ENCODE data around the gene TNFSF13.

The TNFSF13 gene

DNA sequence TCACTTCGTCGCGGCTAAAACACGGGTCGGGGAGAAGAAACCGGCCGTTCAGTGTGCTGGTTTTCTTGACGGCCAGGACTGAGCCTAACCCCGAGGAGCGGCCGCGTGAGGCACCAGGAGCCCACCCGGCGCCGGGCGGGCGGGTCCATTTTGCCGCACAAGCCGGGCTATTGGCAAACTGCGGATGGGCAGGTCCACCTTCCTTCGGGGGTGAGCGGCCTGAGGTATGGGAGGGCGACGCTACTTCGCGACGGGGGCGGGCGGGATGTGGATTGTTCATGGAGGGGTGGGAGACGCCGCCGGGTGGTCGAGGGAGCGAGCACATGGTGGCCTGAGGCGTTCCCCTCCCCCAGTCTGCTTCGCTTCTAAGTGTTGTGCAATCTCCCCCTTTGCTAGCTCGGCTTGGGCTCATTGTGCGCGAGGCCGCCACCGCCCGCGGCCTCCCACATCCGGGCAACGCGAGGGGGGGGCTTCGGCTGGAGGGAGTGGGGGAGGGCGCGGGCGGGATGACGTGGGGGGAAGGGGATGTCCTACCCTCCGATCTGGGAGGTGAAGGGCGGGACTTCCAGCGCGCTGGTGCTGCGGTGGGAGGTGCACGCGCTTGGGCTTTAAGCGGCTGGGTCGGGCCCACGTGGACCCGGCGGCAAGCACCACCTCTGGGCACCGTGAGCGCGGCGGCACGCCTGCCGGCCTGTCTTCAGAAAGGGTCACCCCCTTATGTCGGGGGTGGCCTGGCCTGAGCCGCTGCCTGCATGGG, 15.0 kb downstream of the TNFSF13 start:
- in situ Hi-C loops (cut with MboI; ENCODE audit: low sequenced_read_pairs): no loop called here

DNA sequence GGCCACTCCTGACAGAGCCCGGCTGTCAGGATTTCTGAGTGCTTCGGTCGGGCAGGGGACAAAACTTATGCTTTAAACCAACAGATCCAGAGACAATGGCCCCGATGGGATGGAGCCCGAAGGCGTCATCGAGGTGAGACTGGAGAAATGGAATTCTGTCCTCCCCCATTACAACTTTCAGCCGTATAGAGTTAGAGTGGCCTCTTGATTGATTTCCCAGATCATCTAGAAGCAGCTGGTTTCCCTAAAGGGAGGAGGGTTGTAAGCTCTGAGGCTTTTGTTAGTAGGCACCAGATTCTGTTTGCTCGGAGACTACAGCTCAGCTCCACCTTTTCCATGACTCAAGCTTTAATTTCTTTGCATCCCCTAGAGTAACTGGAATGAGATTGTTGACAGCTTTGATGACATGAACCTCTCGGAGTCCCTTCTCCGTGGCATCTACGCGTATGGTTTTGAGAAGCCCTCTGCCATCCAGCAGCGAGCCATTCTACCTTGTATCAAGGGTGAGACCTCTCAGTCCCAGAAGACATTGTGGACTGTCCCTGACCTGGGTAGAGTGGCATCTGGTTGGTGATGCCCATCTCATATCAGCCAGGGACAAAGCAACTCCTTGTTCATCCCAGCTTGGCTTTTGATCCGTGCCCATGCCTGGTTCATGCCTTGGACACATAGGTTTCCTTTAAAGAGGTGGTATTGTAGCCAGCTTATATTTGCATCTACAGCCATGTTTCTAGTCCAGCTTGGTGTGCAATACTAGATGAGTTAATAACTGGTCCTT, 15.8 kb downstream of the TNFSF13 start:
- in situ Hi-C loops (cut with MboI; ENCODE audit: low sequenced_read_pairs): no loop called here

DNA sequence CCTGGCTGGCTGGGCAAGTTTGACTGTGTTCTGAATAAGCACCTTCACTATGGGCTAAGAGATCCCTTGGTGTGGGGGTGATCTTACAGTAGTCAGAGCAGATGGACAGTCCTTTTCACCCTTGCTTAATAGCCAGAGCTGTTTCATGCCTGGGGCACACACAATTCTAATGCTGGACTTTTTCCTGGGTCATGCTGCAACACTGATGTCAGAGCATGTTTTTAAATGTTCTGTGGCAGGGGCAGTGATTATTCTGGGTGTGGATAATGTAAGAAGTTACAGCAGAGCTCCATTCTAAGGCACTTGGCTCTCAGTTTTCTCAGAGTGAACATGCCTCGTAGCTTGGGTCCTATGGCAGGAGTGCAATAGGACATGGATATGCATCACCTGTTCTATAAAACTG, 16.9 kb downstream of the TNFSF13 start:
- in situ Hi-C loops (cut with MboI; ENCODE audit: low sequenced_read_pairs): loop anchor here (25.0 kb wide), 2 partner anchors 112 to 262 kb away; partner anchors contain the start of genes KDM6B, TP53 and WRAP53

DNA sequence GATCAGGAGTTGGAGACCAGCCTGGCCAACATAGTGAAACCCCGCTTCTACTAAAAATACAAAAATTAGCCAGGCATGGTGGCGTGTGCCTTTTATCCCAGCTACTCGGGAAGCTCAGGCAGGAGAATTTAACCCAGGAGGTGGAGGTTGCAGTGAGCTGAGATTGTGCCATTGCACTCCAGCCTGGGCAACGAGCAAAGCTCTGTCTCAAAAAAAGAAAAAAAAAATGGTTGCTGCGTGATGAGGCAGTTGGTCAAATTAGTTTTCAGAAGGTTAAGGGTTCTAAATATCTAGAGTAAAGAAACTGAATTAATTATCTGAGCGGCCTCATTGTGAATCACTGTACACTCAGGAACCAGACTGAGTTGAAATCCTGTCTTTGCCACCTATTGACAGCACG, 17.4 kb downstream of the TNFSF13 start:
- in situ Hi-C loops (cut with MboI; ENCODE audit: low sequenced_read_pairs): loop anchor here (25.0 kb wide), 2 partner anchors 111 to 261 kb away; partner anchors contain the start of genes KDM6B, TP53 and WRAP53

DNA sequence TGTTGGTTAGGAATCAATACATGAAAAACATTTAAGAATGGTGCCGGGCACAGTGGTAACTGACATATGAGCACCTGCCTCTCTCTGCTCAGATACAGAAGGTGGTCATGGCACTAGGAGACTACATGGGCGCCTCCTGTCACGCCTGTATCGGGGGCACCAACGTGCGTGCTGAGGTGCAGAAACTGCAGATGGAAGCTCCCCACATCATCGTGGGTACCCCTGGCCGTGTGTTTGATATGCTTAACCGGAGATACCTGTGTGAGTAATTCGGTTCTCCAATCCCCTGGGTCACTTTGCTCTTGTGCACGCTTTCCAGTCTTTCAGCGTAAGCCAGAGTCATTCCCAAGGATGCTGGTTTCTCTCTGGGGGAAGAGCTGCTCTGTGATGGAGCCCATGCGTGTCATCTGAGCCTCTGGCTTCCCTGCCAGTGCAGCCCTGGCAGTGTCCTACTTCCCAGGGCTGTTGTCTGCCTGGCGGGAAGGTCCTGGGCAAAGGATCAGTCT, 17.9 kb downstream of the TNFSF13 start:
- in situ Hi-C loops (cut with MboI; ENCODE audit: low sequenced_read_pairs): loop anchor here (25.0 kb wide), 2 partner anchors 111 to 261 kb away; partner anchors contain the start of genes KDM6B, TP53 and WRAP53

DNA sequence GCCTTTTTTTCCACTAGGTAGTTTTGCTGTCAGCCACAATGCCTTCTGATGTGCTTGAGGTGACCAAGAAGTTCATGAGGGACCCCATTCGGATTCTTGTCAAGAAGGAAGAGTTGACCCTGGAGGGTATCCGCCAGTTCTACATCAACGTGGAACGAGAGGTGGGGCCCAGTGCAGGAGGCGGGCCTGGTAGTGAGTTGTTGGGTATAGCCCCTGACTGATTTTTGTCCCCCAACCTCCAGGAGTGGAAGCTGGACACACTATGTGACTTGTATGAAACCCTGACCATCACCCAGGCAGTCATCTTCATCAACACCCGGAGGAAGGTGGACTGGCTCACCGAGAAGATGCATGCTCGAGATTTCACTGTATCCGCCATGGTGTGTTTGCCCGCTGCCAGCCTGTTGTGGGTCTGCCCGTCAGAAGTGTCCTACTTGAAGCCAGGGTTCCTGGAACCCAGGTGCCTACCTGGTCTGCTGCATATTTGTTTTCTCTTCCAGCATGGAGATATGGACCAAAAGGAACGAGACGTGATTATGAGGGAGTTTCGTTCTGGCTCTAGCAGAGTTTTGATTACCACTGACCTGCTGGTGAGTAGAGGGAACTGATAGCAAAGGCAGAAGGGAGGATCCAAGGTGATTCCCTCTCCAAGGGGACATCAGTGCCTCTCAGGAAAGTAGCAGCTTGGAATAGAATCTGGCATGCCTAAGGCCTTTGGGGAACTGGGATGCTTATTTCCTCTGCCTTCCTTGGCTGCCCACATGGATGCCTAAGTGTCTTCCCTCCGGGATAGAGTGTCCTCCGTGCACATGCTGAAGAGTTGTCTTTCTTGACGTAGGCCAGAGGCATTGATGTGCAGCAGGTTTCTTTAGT, 19.0 kb downstream of the TNFSF13 start:
- in situ Hi-C loops (cut with MboI; ENCODE audit: low sequenced_read_pairs): loop anchor here (25.0 kb wide), 2 partner anchors 110 to 260 kb away; partner anchors contain the start of genes KDM6B, TP53 and WRAP53

DNA sequence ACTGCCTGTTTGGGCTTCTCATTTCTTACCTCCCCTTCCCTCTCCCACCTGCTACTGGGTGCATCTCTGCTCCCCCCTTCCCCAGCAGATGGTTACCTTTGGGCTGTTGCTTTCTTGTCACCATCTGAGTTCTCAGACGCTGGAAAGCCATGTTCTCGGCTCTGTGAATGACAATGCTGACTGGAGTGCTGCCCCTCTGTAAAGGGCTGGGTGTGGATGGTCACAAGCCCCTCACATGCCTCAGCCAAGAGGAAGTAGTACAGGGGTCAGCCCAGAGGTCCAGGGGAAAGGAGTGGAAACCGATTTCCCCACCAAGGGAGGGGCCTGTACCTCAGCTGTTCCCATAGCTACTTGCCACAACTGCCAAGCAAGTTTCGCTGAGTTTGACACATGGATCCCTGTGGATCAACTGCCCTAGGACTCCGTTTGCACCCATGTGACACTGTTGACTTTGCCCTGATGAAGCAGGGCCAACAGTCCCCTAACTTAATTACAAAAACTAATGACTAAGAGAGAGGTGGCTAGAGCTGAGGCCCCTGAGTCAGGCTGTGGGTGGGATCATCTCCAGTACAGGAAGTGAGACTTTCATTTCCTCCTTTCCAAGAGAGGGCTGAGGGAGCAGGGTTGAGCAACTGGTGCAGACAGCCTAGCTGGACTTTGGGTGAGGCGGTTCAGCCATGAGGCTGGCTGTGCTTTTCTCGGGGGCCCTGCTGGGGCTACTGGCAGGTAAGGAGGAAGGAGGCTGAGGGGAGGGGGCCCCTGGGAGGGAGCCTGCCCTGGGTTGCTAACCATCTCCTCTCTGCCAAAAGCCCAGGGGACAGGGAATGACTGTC, 20.7 kb downstream of the TNFSF13 start, which contains the start of gene CD68:
TSS of gene CD68 (plus strand) at position 638 of the 833 bp plus-strand sequence. CDS start at position 678, 40 bp downstream.
- in situ Hi-C loops (cut with MboI; ENCODE audit: low sequenced_read_pairs): loop anchor here (25.0 kb wide), 2 partner anchors 108 to 258 kb away; partner anchors contain the start of genes KDM6B, TP53 and WRAP53

DNA sequence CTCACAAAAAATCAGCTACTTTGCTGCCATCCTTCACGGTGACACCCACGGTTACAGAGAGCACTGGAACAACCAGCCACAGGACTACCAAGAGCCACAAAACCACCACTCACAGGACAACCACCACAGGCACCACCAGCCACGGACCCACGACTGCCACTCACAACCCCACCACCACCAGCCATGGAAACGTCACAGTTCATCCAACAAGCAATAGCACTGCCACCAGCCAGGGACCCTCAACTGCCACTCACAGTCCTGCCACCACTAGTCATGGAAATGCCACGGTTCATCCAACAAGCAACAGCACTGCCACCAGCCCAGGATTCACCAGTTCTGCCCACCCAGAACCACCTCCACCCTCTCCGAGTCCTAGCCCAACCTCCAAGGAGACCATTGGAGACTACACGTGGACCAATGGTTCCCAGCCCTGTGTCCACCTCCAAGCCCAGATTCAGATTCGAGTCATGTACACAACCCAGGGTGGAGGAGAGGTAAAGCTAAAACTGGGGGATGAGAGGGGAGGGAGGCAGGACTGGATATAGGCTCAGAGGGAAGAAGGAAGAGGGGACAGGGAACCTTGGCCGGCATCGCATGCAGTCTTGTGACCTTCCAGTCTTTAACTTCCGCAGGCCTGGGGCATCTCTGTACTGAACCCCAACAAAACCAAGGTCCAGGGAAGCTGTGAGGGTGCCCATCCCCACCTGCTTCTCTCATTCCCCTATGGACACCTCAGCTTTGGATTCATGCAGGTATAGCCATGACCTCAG, 21.5 kb downstream of the TNFSF13 start:
- in situ Hi-C loops (cut with MboI; ENCODE audit: low sequenced_read_pairs): loop anchor here (25.0 kb wide), 2 partner anchors 107 to 257 kb away; partner anchors contain the start of genes KDM6B, TP53 and WRAP53

DNA sequence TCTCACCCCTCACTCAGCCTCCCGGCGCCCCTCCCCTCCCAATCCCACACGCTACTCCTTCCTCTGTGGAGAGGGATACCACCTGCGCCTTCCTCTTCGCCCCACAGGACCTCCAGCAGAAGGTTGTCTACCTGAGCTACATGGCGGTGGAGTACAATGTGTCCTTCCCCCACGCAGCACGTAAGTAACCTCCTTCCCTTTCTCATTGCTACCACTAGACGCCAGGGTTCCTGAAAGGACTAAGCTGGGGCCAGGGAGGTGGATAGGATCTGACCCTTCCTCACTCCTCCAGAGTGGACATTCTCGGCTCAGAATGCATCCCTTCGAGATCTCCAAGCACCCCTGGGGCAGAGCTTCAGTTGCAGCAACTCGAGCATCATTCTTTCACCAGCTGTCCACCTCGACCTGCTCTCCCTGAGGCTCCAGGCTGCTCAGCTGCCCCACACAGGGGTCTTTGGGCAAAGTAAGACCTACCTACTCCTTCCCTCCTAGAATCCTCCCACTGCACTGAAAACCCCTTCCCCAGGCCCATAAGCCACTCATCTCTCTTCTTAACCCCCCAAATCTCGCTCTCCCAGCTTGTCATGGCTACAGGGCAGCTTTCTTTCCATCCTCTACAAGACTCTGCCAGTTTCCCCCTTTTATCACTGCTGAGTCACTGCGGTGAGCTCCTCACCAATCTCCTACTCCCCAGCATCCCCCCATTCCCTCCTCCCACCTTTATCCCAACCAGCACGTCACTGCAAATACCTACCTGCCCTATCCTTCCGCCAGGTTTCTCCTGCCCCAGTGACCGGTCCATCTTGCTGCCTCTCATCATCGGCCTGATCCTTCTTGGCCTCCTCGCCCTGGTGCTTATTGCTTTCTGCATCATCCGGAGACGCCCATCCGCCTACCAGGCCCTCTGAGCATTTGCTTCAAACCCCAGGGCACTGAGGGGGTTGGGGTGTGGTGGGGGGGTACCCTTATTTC, 22.3 kb downstream of the TNFSF13 start:
- in situ Hi-C loops (cut with MboI; ENCODE audit: low sequenced_read_pairs): loop anchor here (25.0 kb wide), 2 partner anchors 106 to 256 kb away; partner anchors contain the start of genes KDM6B, TP53 and WRAP53

DNA sequence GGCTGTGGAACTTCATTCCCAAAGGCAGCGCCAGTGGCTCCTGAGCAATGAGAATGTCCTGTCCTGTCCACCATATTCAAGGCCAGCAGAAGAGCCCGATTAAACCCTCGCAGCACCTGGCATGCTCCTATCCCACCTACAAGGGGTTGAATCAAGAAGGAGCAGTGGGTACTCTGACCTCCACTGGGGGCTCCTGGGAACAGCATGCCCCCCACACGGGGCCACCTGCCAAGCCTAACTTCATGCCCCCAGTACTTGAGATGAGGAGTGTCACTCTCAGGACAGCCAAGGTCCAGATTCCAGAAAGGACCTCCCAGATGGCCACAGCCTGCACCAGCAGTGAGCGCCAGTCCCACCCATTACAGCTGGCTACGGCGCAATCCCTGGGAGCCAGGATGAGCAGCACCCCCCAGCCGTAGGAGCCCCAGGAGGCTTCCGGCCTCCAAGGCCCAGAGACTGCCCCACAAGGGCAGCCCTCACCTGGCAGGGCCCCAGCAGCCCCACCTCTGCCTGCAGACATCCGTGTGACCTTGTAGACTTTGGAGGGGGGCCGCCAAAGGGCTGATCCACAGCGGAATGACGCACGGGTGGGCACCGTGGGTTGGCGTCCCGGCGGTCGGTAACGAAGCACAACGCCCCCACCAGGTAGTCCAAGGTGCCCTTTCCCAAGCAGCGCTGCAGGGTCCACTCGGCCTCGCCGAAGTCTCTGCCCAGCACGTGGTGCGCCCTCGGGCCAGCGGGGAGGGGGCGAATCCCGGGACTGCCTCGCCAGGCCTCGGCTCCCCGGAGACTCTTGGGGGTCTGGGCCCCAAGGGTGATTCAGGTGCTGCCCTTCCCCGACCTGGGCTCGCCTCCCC, 24.1 kb downstream of the TNFSF13 start:
- in situ Hi-C loops (cut with MboI; ENCODE audit: low sequenced_read_pairs): loop anchor here (25.0 kb wide), 2 partner anchors 105 to 255 kb away; partner anchors contain the start of genes KDM6B, TP53 and WRAP53

DNA sequence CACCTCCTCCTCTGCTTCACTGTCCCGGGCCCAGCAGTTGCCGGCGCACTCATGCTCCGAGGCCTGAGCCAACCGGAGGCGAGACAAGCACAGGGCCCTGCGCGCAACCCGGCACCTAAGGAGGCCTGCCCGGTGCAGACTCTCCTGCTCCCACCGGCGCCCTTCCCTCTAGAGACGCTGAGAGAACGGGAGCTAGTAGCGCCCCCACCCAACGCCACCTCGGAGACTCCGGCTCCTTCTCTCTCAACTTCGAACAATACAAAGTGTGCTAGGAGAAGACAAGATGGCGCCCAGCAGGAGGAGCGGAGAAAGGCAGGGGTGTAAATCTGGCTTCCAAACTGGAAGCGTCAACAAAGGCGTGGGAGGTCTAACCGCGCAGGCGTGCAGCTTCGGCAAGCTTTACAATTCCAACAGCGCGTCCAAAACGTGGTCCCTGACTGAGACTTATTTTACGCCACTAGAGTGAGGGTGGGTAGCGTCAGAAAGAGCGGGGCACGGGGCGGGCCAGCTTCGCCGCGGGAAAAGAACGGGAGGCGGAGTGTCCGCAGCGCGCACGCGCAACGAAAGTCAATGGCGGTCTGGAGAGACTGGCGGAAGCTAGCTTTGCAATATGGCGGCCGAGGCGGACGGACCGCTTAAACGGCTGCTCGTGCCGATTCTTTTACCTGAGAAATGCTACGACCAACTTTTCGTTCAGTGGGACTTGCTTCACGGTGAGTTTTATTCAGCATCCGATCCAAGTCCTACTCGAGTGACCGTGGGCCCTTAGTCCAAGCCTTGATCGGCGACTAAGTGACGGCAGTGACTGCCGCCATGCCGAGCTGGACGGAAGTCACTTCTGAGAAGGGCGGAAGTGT, 24.9 kb downstream of the TNFSF13 start, which contains the start of gene MPDU1:
TSS of gene MPDU1 (plus strand) at position 600 of the 857 bp plus-strand sequence. CDS start at position 611, 11 bp downstream.
- in situ Hi-C loops (cut with MboI; ENCODE audit: low sequenced_read_pairs): loop anchor here (25.0 kb wide), 2 partner anchors 104 to 254 kb away; partner anchors contain the start of genes KDM6B, TP53 and WRAP53

DNA sequence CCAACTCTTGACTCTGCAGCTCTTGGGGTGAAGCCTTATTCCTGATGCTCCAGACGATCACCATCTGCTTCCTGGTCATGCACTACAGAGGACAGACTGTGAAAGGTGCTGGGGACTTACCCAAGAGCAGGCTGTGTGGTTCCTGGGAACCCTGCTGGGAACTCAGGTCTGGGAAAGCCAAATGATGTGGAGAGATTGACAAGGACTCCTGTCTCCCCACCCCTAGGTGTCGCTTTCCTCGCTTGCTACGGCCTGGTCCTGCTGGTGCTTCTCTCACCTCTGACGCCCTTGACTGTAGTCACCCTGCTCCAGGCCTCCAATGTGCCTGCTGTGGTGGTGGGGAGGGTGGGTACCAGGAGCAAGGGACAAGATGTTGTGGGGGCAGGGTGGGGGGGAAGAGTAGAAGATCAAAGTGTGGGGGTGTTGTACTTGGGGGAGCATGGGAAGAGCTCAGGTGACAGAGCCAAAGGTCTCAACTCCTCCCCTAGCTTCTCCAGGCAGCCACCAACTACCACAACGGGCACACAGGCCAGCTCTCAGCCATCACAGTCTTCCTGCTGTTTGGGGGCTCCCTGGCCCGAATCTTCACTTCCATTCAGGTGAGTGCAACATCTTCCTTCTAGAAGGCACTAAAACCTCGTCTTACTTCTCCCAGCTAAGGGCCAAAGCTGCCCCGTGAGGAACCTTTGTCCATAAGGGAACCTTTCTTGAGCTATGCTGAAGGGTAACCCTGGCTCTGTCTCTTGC, 28.3 kb downstream of the TNFSF13 start:
- in situ Hi-C loops (cut with MboI; ENCODE audit: low sequenced_read_pairs): loop anchor here (25.0 kb wide), 2 partner anchors 100 to 250 kb away; partner anchors contain the start of genes KDM6B, TP53 and WRAP53

DNA sequence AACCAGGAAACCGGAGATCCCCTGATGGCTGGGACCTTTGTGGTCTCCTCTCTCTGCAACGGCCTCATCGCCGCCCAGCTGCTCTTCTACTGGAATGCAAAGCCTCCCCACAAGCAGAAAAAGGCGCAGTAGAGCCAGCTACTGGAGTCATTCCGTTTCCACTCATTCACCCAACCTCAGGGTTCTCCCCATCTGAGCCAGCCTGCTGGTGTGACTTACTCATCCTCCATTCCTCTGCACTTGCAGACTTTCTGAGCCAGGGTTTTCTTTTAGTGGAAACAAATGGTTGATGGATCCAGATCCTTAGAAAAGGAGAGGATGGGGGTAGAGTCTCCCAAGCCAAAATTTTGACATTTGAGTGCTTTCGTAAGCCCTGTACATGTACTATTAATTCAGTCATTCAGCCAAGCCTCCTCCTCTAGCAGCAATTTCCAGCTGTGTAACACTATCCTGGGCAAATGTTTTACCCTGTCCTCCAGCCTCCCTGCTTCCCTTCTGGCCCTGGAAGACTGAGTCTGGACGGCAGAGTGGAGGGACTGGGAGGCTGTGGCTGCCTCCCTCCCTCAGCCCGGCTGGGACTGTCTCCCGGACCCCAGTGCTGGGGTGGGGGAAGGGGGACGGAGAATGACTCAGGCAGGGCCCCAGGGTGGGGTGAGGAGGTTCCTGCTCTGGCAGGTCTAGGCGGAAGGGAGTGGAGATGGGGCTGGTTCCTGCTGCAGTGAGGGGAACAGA, 29.0 kb downstream of the TNFSF13 start:
- in situ Hi-C loops (cut with MboI; ENCODE audit: low sequenced_read_pairs): loop anchor here (25.0 kb wide), 2 partner anchors 100 to 250 kb away; partner anchors contain the start of genes KDM6B, TP53 and WRAP53
